Tibial artery (tissue), 4 donors: Measurements from ENCODE around the gene ARHGAP33.

Experiments used
- DNase-seq, 2 donors: peaks; one replicate each; pipeline ENCODE4 v3.0.0-alpha.2; 2019
- H3K27ac ChIP-seq, 2 donors: fragments of 200-600 bp; sonication (generic) in 1 of 2; 1 replicate in 1 of 2; 2 replicates in 1 of 2; pipeline ENCODE4 v1.5.1; 2018 to 2019; ENCODE audit warnings: mild to moderate bottlenecking in 1 of 2
- H3K27me3 ChIP-seq, 2 donors: fragments of 200-600 bp; sonication (generic) in 1 of 2; one replicate each; pipeline versions ENCODE4 v1.5.1 to v1.6.0; 2016 to 2019
- H3K36me3 ChIP-seq, 3 donors: fragments of 200-600 bp; sonication (generic) in 2 of 3; one replicate each; pipeline ENCODE4 v1.5.1; 2016 to 2019; ENCODE audit warnings: mild to moderate bottlenecking in 2 of 3
- H3K4me1 ChIP-seq, 4 donors: fragments of 200-600 bp; sonication (generic) in 2 of 4; 1 replicate in 3 of 4; 2 replicates in 1 of 4; pipeline ENCODE4 v1.5.1; 2016 to 2019
- H3K4me3 ChIP-seq, 2 donors: fragments of 200-600 bp; sonication (generic) in 1 of 2; 1 replicate in 1 of 2; 2 replicates in 1 of 2; pipeline ENCODE4 v1.5.1; 2018 to 2019; ENCODE audit warnings: mild to moderate bottlenecking in 2 of 2
- H3K9me3 ChIP-seq, 3 donors: fragments of 200-600 bp; sonication (generic) in 1 of 3; one replicate each; pipeline ENCODE4 v1.5.1; 2016 to 2019
- intact Hi-C: fragments of 100-400 bp; cut with DNase I; formaldehyde crosslinking; loops from one replicate; pipeline ENCODE4 v1.15.0; 2023; ENCODE audit warnings: low total_unique reads
- TF ChIP-seq, protein P1 (sequence below), 2 experiments: fragments of 200-600 bp in 1 of 2; fragments of 450-650 bp in 1 of 2; IDR thresholded peaks; one replicate each; pipeline ENCODE4 v1.5.1; 2017 to 2019; ENCODE audit warnings: antibody characterized with exemption in 2 of 2, mild to moderate bottlenecking in 1 of 2, moderate library complexity in 1 of 2

ARHGAP33 gene

DNA sequence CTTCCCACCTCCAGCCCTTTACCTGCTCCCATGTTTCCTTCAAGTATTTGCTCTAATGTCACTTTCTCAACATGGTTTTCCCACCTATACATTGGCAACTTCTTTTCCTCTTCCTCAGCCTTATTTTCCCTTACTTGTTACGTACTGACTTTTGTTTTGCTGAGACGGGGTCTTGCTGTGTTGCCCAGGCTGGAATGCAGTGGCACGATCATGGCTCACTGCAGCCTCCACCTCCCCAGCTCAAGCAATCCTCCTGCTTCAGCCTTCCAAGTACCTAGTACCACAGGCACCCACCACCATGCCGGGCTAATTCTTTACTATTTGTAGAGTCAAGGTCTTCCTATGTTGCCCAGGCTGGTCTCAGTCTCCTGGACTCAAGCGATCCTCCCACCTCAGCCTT is 32.3 kb downstream of the ARHGAP33 start:
- no peaks in the 10 kb centered on the region for H3K9me3 ChIP-seq
- H3K27ac ChIP-seq = no peak overlapping the region
- no peaks in the 10 kb centered on the region for H3K4me1 ChIP-seq
- intact Hi-C loops = no loop called here
- H3K36me3 ChIP-seq = no peaks in the 10 kb centered on the region
- H3K4me3 ChIP-seq = no peak overlapping the region
- H3K27me3 ChIP-seq = peaks cover 0 to 27% of the 10 kb centered on the region in 2 donors
- no peak for DNase-seq
- TF ChIP-seq, protein P1, sequence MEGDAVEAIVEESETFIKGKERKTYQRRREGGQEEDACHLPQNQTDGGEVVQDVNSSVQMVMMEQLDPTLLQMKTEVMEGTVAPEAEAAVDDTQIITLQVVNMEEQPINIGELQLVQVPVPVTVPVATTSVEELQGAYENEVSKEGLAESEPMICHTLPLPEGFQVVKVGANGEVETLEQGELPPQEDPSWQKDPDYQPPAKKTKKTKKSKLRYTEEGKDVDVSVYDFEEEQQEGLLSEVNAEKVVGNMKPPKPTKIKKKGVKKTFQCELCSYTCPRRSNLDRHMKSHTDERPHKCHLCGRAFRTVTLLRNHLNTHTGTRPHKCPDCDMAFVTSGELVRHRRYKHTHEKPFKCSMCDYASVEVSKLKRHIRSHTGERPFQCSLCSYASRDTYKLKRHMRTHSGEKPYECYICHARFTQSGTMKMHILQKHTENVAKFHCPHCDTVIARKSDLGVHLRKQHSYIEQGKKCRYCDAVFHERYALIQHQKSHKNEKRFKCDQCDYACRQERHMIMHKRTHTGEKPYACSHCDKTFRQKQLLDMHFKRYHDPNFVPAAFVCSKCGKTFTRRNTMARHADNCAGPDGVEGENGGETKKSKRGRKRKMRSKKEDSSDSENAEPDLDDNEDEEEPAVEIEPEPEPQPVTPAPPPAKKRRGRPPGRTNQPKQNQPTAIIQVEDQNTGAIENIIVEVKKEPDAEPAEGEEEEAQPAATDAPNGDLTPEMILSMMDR (IDR thresholded peaks at IDR 0.05) = no peak

DNA sequence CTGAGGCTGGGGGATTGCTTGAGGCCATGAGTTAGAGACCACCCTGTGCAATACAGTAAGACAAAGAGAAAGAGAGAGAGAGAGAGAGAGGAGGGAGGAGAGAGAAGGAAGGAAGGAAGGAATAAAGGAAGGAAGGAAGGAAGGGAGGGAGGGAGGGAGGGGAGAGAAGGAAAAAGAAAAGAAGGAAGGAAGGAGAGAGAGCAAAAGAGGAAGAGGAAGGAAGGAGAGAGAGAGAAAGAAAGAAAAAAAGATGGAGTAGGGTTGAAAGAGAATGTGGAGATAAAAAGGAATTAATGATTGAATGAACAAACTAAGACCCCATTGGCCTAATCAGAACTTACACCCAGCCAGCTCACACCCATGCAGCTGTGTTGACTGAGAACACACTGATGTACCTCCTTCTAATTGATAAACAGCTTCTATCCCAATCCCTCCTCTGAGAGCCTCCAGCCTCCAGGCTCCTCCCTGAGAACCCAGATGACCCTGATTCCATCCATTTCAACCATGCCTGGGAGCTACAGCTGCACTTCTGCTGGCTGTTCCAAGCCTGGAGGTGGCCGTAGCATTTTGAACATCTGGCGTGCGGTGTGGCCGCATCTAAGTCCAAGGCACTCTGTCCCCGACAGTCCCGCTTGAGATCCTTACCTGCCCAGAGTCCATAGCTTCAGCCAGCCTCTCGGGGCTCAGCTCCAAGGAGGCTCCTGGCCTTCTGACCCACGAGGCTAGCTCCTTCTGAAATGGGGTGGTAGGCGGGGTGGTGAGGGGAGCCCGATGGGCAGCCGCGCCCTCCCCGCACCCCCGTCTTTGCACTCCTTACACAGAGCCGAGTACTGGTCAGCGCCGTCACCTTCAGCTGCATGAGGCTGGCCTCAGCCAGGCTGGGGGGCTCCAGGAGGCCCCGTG is 36.2 kb downstream of the ARHGAP33 start:
- TF ChIP-seq, protein P1 (IDR thresholded peaks at IDR 0.05) = no peak
- H3K27ac ChIP-seq = no peak overlapping the region
- intact Hi-C loops = no loop called here
- H3K9me3 ChIP-seq = no peaks in the 10 kb centered on the region
- H3K4me3 ChIP-seq = no peak overlapping the region
- DNase-seq = no peak
- H3K27me3 ChIP-seq = peaks cover 0 to 33% of the 10 kb centered on the region in 2 donors
- H3K36me3 ChIP-seq = no peaks in the 10 kb centered on the region
- no peaks in the 10 kb centered on the region for H3K4me1 ChIP-seq

DNA sequence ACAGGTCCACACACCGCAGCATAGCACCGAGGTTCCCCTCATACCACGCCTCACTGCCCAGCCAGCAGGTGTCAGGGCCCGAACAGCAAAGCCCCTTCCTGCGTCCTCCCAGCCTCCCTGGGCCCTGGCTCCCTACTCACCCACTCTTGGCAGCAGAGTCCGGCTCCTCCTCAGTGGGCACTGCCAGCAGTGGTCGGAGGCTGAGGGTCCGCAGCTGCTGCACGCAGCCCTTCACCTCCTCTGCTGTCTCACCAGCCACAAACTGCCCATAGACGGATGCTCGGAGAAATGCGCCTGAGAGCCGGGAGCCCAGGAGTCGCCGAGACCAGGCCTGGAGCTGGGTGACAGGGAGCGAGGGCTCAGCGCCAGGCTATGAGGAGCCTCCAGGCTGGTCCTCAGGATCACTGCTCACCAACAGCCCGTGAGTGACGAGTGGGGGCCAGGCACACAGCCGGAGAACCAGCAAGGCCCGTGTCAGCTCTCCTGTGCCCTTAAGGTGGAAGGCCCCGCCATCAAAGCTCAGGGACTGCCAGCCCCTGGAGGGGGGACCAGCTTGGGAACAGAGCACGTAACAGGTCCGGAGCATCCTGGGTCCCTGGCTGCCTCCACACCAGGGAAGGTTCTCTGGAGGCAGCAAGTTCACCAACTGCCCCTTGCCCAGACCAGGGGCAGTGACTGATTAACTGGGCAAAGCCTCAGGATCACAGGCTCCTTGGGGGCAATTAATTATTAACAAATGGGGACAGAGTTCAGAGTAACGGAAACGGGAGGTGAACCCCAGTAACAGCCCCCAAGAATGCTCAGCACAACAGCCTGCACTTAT is 37.1 kb downstream of the ARHGAP33 start, which contains the start of gene PRODH2:
TSS of gene PRODH2 (minus strand) at position 626 of the 823 bp plus-strand sequence. CDS start at position 586, 40 bp downstream.
- Histone ChIP-seq H3K27ac (no peak within 1 kb of the TSS), H3K4me3 (no peak within 1 kb of the TSS), H3K27me3 (peaks cover 0 to 29% of the 10 kb centered on the region in 2 donors), H3K36me3 (no peaks in the 10 kb centered on the region), H3K4me1 (no peaks in the 10 kb centered on the region), H3K9me3 (no peaks in the 10 kb centered on the region)
- DNase-seq = no peak
- intact Hi-C loops = no loop called here
- TF ChIP-seq, protein P1 (IDR thresholded peaks at IDR 0.05) = no peak

DNA sequence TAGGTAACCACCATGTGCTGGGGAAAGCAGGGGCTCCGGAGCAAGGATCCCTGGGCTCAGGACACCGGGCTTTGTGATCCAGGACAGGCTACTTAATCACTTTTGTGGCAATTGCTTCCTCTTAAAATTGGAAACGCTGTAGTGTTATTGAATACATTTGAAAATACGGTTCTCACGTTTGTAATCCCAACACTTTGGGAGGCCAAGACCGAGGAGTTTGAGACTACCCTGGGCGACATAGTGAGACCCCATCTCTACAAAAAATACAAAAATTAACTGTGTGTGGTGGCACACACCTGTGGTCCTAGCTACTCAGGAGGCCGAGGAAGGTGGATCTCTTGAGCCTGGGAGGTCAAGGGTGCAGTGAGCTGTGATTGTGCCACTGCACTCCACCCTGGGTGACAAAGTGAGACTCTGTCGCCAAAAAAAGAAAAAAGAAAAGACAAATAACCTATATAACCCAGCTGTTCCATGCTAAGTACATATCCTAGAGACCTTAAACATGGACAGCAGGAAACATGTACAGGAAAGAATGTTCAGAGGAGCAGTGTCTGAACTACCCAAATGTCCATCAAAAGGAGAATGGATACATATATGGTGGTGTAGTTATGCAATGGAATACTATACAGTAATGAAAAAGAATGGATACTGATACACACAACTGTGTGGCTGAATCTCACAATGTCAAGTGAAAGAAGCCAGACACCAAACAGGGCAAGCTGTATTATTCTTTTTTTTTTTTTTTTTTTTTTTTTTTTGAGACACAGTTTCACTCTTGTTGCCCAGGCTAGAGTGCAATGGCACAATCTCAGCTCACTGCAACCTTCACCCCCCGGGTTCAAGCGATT is 37.9 kb downstream of the ARHGAP33 start:
- DNase-seq = no peak
- Histone ChIP-seq H3K27me3 (peaks cover 0 to 33% of the 10 kb centered on the region in 2 donors), H3K27ac (no peak overlapping the region), H3K36me3 (no peaks in the 10 kb centered on the region), H3K9me3 (no peaks in the 10 kb centered on the region), H3K4me1 (no peaks in the 10 kb centered on the region), H3K4me3 (no peak overlapping the region)
- TF ChIP-seq, protein P1 (IDR thresholded peaks at IDR 0.05) = no peak
- intact Hi-C loops = no loop called here

- H3K27me3 ChIP-seq = peaks cover 0 to 37% of the 10 kb centered on the region in 2 donors
These were observed 40.9 kb downstream of the ARHGAP33 start for GRCh38 chr19:35816262-35816661.

More at GRCh38 chr19:35816262-35816661, 40.9 kb downstream of the ARHGAP33 start:
- H3K27ac ChIP-seq = no peak overlapping the region
- no peaks in the 10 kb centered on the region for H3K9me3 ChIP-seq
- no peak for DNase-seq
- TF ChIP-seq, protein P1 (IDR thresholded peaks at IDR 0.05) = no peak
- H3K4me1 ChIP-seq = no peaks in the 10 kb centered on the region
- H3K36me3 ChIP-seq = no peaks in the 10 kb centered on the region
- H3K4me3 ChIP-seq = no peak overlapping the region
- intact Hi-C loops = no loop called here
